GM10266 (cell line): ENCODE data around the gene BMP5.
"Not testable (repeated sequence)": the region's sequence is repeated elsewhere in the genome, so short reads cannot be mapped to it uniquely, and the experiment has no call there.

Source experiments
- DNase-seq: peaks from one replicate; pipeline ENCODE4 v3.0.0; 2012; ENCODE audit errors: extremely low spot score
- CTCF ChIP-seq: IDR thresholded peaks from 2 replicates; pipeline ENCODE4 v1.5.1; 2012; ENCODE audit warnings: mild to moderate bottlenecking, low read depth; ENCODE audit not compliant: control insufficient read depth, insufficient read depth; ENCODE audit errors: missing control alignments

Gene BMP5

GRCh38 chr6:55913228-55914195, 38.1 kb upstream of the BMP5 start:
- DNase-seq: peak; percentile 12
- no peak for TF ChIP-seq CTCF

- DNase-seq: not testable (repeated sequence)
These were observed 35.1 kb upstream of the BMP5 start for GRCh38 chr6:55910466-55910865.

- DNase-seq: not testable (repeated sequence)
These were observed 34.5 kb upstream of the BMP5 start for GRCh38 chr6:55909911-55910310.

- no peak for DNase-seq
- TF ChIP-seq CTCF: no peak
These were observed 27.4 kb upstream of the BMP5 start for GRCh38 chr6:55902796-55903195.

GRCh38 chr6:55901765-55902270, 26.4 kb upstream of the BMP5 start:
- TF ChIP-seq CTCF: no peak
- DNase-seq: no peak

GRCh38 chr6:55898342-55898741, 23.0 kb upstream of the BMP5 start:
- no peak for TF ChIP-seq CTCF
- no peak for DNase-seq

GRCh38 chr6:55897346-55897745, 22.0 kb upstream of the BMP5 start:
- no peak for TF ChIP-seq CTCF
- no peak for DNase-seq

- no peak for TF ChIP-seq CTCF
- DNase-seq: no peak
These were observed 20.8 kb upstream of the BMP5 start for GRCh38 chr6:55895972-55896730.
